ENCODE measurements around the gene AKR1A1.
"Not testable (repeated sequence)": the region's sequence is repeated elsewhere in the genome, so short reads cannot be mapped to it uniquely, and the experiment has no call there.

Gene AKR1A1

DNA sequence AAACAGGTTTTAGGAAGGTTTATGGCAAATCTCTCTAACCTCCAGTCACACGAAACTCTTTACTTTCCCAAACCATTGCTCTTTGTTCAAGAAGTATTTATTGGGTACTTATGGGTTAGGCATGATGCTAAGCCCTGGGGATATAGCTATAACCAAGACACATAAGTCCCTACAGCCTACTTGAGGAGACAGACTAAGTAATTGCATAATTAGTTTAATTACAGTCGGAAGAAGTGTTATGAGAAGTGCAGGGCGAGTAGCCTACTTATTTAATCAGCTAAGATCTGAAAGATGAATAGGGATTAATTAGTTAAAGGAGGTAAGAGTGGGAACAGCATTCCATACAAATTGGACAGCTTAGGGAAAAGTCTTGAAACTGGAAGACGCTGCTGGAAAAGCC is 20.0 kb downstream of the AKR1A1 start:
- no peak for DNase-seq

GRCh38 chr1:45573231-45573804 is 22.7 kb downstream of the AKR1A1 start:
- no peak for DNase-seq

GRCh38 chr1:45574105-45574626 is 23.5 kb downstream of the AKR1A1 start:
- no peak for DNase-seq

DNA sequence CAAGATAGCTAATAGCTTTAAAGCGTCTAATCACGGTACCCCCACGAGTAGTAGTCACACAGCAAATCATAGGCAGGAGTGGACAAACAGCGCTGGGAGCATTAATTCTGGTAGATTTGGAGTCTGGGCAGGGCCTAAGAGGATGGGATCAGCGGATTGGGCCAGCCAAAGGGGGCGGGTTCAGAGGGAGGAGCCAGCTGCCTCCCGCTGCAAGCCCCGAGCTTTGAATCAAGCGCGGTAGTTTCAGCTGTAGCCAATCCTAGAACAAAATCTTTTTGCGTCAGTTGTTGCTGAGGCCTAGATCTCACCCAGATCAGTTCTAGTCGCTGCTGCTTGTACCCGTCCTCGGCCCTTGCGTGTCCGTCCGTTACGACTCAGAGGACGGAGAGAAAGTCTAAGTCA is 32.6 kb downstream of the AKR1A1 start:
- DNase-seq, result peak; percentile 97

GRCh38 chr1:45583666-45584350 is 33.2 kb downstream of the AKR1A1 start, which contains the start of gene NASP:
Gene NASP (plus strand): TSS chr1:45584041. CDS start chr1:45584147, 106 bp downstream.
- DNase-seq, result peak; percentile 92

DNA sequence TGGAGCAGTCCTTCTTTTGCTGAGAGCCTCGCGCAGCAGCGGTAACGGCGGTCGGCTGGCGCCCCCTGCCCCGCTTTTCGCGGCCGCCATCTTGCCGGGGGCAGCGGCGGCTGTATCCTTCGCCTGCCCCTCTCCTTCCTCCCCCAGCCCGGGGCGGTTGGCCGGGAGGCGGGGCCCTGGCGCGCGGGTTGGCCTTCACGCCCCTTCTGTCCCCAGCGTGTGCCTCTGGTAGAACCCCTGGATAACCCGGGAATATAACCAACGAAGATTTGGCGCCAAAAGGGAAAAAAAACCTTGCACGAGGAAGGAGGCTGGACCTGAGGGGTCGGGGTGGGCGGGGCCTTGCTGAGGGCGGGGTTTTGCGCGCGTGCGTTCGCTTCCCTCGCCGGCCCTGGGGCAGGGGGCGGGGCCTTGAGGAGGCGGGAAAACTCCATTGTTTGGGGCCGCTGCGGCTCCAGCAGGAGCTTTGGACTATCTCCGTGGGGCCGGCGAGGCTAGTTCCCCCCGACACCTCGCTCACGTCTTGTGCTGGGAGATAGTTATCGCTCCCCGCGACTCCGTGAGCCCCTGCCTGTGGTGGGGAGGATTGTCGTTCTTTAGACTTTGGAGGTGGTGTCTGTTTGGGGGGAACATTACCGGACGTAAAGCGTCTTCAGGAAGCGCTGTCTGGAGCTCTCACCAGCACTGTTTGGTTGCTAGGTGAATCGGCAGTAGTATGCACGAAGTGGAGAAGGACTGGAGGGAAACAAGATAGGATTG is 33.9 kb downstream of the AKR1A1 start:
- peak; percentile 98 for DNase-seq

GRCh38 chr1:45585110-45585426 is 34.4 kb downstream of the AKR1A1 start:
- DNase-seq, result no peak

- no peak for DNase-seq
Measured at GRCh38 chr1:45585496-45586075, 35.0 kb downstream of the AKR1A1 start.

DNA sequence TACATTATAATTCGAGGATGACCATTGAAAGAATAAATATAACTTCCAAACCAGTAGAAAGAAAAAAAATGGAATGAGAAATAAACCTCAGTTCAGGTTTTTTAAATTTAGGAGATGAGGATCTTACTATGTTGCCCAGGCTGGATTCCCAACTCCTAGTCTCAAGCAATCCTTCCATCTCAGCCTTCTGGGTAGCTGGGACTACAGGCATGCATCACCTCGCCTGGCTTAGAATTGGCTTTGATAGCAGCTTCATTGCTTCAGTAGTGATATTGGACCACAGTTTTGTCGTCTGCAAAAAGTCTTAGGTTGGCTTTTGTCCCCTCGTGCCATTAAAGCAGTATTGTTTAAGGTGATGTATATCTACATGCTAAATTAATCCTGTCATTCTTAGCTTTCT is 36.1 kb downstream of the AKR1A1 start:
- DNase-seq, result no peak

DNA sequence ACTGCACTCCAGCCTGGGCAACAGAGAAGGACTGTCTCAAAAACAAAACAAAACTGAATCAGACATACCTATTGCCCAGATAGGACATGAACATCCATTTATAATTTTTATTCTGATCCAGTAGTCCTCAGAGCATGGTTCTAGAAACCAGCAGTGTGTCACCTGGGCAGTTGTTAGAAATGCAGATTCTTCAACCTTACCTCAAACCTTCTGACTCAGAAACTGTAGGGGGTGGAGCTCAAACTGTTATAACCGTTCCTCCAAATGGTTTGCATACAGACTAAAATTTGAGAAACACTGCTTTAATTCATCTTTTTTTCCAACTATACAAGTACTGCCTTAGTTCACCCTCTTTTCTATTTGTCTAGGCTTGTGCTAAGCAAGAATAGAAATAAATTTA is 39.2 kb downstream of the AKR1A1 start:
- no peak for DNase-seq

- DNase-seq, result no peak
Measured at GRCh38 chr1:45594412-45594811, 43.8 kb downstream of the AKR1A1 start.

- not testable (repeated sequence) for DNase-seq
Measured at GRCh38 chr1:45596765-45597164, 46.1 kb downstream of the AKR1A1 start.

DNA sequence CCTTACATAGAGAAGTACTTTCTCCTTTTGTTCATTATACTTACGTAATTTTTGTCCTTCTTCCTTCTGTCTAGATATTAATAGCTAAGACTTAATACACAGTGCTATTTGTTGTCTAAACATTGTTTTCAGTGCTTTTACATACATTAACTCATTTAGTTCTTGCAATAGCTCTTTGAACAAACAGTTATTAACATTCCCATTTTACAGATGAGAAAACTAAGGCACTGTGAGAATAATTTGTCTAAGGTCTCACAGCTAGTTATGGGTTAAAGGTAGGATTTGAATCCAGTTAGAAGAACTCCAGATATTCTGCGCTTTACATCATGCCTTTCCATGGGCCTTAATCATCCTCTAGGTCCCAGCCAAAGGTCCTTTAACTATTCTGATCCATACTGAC is 53.6 kb downstream of the AKR1A1 start:
- no peak for DNase-seq

DNA sequence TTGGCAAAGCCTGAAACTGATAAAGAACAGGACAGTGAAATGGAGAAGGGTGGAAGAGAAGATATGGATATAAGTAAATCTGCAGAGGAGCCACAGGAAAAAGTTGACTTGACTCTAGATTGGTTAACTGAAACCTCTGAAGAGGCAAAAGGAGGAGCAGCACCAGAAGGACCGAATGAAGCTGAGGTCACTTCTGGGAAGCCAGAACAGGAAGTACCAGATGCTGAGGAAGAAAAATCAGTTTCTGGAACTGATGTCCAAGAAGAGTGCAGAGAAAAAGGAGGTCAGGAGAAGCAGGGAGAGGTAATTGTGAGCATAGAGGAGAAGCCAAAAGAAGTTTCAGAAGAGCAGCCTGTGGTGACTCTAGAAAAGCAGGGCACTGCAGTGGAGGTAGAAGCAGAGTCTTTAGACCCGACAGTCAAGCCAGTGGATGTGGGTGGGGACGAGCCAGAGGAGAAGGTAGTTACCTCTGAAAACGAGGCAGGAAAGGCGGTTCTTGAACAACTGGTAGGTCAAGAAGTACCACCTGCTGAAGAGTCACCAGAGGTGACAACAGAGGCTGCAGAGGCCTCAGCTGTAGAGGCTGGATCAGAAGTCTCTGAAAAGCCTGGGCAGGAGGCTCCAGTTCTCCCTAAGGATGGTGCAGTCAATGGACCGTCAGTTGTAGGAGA is 56.9 kb downstream of the AKR1A1 start:
- DNase-seq, result no peak

DNA sequence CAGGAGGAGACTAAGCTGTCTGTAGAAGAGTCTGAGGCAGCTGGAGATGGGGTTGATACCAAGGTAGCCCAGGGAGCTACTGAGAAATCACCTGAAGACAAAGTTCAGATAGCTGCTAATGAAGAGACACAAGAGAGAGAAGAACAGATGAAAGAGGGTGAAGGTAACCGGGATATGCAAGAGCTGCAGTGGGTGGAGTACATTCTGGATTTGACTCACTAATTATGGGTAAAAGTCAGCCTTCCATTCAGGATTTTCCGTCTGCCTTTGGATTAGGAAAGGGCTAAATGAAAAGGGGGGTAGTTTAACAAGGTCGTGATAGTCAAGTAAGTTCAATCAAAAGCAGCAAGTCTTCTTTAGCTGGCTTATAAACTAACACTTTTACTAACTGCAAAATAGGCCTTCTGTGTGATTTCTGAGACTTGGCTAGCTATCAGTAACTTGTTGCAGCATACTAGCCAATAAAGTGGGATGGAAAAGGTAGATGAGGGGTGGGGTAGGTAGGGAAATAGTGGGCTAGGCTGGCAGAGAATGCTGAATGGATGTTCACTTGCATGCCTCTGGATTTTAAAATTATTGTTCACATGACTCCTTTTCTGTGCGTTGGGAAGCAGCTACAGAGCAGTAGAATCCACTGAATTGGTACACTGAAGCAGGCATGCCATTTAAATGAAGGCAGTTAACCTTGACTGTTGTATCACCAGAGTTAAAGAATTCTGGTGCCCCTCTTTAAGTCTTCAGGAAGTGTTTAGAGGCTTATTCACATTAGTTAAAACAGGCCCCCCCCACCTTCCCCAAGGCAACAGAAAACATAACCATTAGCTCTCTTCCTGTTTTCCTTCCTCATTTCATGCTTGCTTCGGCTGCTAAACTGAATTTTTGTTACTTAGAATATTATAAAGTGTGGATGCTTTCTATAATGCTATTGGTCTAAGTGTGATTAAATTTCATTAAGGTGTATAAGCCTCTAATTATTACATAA is 57.8 kb downstream of the AKR1A1 start:
- DNase-seq, result no peak

DNA sequence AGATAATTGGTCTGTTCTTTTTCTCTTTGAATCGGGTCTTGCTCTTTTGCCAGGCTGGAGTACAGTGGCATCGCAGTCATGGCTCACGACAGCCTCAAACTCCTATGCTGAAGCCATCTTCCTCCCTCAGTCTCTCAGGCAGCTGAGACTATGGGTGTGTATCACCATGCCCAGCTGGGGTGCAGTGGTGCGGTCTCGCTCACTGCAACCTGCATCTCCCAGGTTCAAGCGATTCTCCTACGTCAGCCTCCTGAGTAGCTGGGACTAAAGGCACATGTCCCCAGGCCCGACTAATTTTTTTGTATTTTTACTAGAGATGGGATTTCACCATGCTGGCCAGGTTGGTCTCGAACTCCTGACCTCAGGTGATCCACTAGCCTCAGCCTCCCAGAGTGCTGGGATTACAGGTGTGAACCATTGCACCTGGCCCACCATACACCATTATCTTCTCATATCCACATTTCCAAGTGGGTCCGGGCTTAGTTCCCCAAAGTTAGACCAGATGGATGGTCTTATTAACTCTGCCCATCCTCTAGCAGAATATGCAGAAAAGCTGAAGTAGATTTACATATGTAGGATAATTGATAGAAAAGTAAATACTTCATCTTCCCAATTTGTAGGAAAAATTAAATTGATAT is 60.1 kb downstream of the AKR1A1 start:
- no peak for DNase-seq

DNA sequence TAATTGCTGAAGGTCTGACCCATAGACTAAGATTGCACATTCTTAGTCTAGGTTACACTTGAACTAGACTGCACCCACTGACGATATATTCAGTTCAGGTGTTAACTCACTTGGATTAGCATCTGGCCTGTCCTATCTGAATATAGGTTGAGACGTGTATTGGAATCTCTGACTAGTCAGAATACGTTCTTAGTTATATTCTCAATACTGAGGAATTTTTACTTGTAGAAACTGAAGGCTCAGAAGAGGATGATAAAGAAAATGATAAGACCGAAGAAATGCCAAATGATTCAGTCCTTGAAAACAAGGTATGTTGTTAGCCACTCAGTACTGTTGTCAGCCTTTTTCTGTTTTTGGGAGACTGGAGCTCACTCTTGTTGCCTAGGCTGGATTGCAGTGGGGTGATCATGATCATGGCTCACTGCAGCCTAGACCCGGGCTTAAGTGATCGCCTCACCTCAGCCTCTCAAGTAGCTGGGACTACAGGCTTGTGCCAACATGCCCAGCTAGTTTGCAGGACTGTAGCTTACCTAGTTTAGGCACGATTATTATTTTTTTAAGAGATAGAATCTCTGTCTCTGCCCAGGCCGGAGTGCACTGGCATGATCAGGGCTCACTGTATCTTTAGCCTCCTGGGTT is 62.4 kb downstream of the AKR1A1 start:
- DNase-seq, result no peak

DNA sequence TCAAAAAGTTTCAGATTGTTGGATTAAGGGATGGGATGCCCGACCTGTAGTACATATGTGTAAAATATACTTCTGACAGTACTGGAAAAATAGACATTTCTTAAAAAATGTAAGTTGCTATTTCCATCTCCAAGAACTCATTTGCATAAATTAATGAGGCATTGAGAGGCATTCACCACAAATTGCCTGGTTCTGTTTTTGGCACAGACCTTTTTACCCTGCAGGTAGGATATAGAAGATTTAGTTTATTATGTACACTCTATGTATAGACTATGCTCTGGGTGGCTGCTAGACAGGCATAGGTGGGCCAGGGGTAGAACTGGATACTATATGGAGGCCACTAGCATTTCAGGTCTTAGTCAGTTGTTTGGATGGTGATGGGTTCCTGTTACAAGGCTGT is 65.3 kb downstream of the AKR1A1 start:
- DNase-seq, result no peak

GRCh38 chr1:45617618-45618017 is 67.0 kb downstream of the AKR1A1 start:
- no peak for DNase-seq

DNA sequence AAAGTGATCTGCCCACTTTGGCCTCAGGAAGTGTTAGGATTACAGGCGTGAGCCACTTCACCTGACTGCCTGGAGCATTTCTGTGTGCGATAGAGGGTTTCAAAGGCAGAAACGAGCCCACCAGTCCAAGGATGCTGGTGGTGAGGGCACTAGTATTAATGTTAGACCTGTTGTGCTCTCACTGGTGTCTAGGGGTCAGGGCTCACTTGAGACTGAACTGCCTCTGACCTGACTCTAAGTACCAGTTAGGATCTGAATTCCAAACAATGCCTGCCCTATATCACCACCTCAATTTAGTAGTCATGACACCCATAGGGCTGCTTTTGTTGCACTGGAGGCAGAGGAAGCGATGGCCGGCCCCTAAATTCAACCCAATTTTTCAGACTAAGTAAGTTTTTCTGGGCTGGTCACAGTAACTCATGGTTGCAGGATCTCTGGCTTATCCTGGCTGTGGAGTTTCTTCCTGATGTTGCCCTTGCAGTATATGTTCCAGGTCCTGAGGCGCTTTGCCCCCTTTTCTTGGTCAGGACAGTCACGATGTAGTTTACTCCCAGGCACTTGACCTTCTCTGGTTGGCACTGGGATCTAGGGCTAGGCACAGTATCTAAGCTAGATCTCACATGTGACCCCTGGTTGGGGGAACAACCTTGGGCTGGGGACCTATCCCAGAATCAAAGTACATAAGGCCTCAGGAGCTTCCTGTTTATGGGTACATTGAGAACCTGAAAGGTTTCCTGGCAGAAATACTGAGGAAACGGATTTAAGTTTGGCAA is 68.7 kb downstream of the AKR1A1 start:
- DNase-seq, result no peak
